Embryonic facial prominence (tissue), 1 donor: ENCODE measurements around the gene VTA1.
"Not testable (repeated sequence)": the region's sequence is repeated elsewhere in the genome, so short reads cannot be mapped to it uniquely, and the experiment has no call there.

Experiments used
- DNase-seq: peaks from one replicate; pipeline ENCODE4 v3.0.0-alpha.2; 2016; ENCODE audit errors: extremely low spot score

The VTA1 gene

GRCh38 chr6:142225552-142225951 lies 78.5 kb downstream of the VTA1 start:
- no peak for DNase-seq

GRCh38 chr6:142226731-142227130 lies 79.7 kb downstream of the VTA1 start:
- no peak for DNase-seq

GRCh38 chr6:142229518-142230270 lies 82.6 kb downstream of the VTA1 start:
- not testable (repeated sequence) for DNase-seq

- DNase-seq, result peak; percentile 12
These were observed 85.4 kb downstream of the VTA1 start for GRCh38 chr6:142232206-142233044.

- DNase-seq, result no peak
These were observed 87.1 kb downstream of the VTA1 start for GRCh38 chr6:142233945-142234682.

GRCh38 chr6:142235272-142235671 lies 88.2 kb downstream of the VTA1 start:
- DNase-seq, result no peak

- DNase-seq, result peak; percentile 36
These were observed 88.7 kb downstream of the VTA1 start for GRCh38 chr6:142235791-142236190.

- peak; percentile 37 for DNase-seq
These were observed 89.6 kb downstream of the VTA1 start for GRCh38 chr6:142236691-142237090.

- DNase-seq, result no peak
These were observed 91.8 kb downstream of the VTA1 start for GRCh38 chr6:142238881-142239280.

- DNase-seq, result no peak
These were observed 93.1 kb downstream of the VTA1 start for GRCh38 chr6:142240179-142240578.

GRCh38 chr6:142241061-142241460 lies 94.0 kb downstream of the VTA1 start:
- no peak for DNase-seq

- DNase-seq, result no peak
These were observed 95.2 kb downstream of the VTA1 start for GRCh38 chr6:142242269-142242668.

- DNase-seq, result no peak
These were observed 99.9 kb downstream of the VTA1 start for GRCh38 chr6:142246960-142247359.

- no peak for DNase-seq
These were observed 102.2 kb downstream of the VTA1 start for GRCh38 chr6:142249266-142249665.

- peak; percentile 22 for DNase-seq
These were observed 104.9 kb downstream of the VTA1 start for GRCh38 chr6:142251930-142252445.

GRCh38 chr6:142254513-142254912 lies 107.5 kb downstream of the VTA1 start:
- DNase-seq, result no peak

- no peak for DNase-seq
These were observed 108.7 kb downstream of the VTA1 start for GRCh38 chr6:142255785-142256184.

- DNase-seq, result no peak
These were observed 111.2 kb downstream of the VTA1 start for GRCh38 chr6:142258305-142258704.

GRCh38 chr6:142258757-142259156 lies 111.7 kb downstream of the VTA1 start:
- DNase-seq, result no peak

GRCh38 chr6:142260748-142261147 lies 113.7 kb downstream of the VTA1 start:
- DNase-seq, result no peak

- DNase-seq, result no peak
These were observed 115.2 kb downstream of the VTA1 start for GRCh38 chr6:142262231-142262630.

GRCh38 chr6:142265476-142265875 lies 118.4 kb downstream of the VTA1 start:
- DNase-seq, result no peak
